Raji (cell line): ENCODE results near the gene GTF2H1.

Experiments used
- POLR2A ChIP-seq: IDR thresholded peaks from 2 replicates; pipeline ENCODE4 v1.6.1; 2011; ENCODE audit warnings: low read depth, low read length, control low read depth; ENCODE audit not compliant: insufficient read depth

GTF2H1 gene

DNA sequence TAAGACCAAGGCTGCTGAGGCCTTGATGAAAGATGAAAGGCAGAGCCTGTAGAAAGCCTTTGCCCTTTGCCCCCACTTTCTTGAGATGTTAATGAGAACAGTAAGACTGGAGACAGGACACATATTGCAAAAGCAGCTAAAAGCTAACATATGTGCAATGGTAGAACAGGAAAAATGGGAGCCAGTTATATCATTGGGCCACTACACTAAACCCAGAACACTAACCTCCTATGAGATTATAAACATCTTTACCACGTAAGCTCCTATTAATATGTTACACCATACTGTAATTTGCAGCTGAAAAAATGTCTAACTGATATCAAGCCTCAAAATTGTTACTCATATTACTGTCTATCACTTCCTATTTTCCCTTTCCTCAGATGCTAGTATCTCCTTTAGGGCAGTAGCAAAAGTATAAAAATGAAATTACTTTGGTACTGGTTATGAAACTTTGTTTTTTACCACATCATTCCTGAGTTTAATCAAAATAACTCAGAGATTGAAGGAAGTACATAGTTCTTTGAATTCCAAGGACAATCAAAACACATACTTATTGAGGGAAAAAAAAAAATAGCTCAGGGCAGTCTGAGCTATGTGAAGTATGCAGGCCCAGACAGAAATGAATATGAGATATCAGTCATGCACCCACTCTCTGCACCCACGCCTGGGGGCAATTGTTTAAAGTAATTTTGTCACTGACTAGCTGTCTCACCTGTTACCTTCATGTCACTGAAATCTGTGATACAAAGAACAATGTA lies 9.5 kb upstream of the GTF2H1 start:
- TF ChIP-seq POLR2A = no peak

DNA sequence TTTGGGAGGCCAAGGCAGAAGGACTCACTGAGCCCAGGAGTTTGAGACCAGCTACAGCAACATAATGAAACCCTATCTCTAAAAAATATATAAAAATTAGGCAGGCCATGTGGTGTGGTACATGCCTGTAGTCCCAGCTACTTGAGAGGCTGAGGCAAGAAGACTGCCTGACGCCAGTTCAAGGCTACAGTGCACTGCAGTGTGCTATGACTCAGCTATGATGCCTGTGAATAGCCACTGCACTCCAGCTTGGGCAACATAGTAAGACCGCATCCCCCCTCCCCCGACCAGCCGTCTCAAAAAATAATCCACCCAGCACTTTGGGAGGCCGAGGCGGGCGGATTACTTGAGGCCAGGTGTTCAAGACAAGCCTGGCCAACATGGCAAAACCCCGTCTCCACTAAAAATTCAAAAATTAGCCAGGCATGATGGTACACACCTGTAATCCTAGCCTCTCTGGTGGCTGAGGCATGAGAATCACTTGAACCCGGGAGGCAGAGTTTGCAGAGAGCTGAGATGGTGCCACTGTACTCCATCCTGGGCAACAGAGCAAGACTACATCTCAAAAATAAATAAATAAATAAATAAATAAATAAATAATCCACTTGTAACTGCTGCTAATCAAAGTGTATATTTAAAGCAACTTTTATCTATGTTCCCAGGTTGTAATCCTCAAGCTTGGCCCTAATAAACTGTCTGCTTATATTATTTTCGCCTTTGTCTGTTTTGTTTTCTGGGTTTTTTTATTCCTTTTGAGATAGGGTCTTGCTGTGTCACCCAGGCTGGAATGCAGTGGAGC lies 8.2 kb upstream of the GTF2H1 start:
- TF ChIP-seq POLR2A = no peak

GRCh38 chr11:18314784-18315523 lies 7.4 kb upstream of the GTF2H1 start:
- no peak for TF ChIP-seq POLR2A

- no peak for TF ChIP-seq POLR2A
Observed at GRCh38 chr11:18315893-18316292, 6.5 kb upstream of the GTF2H1 start.

DNA sequence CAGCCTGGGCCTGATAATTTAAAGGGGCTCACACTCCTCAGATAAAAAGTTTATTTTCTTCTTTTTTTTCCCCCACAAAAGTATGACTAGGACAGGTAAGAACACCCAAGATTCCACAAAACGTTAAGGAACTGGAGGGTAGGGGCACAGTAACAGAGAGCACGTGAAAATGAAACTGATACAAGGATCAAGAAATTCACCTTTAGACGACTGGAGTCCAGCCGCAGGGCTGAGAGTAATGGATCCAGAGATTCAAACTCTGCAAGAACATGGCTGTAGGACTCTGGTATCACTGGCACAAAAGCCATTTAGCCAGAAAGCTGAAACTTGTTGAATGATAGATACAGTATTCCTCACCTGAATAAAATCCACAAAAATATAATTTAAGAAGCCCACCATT lies 4.8 kb upstream of the GTF2H1 start:
- no peak for TF ChIP-seq POLR2A

DNA sequence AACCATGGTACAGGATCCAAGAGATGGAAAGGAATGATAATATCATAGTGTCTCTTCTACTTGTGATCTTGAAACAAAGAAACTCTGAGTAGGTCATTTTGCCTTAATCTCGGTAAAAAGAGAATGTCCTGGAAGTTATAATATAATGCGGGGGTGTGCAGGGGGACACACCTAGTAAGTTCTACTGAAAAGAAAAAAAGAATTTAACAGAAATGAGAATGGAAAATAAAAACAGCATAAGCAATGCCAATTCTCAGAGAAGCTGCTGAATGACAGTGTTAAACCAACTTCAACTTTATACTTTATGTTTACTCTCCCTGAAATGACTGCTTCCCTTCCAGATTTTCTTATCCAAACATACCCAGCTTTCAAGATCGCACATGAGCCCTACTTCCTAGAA lies 2.5 kb upstream of the GTF2H1 start:
- TF ChIP-seq POLR2A = no peak

- no peak for TF ChIP-seq POLR2A
Observed at GRCh38 chr11:18320617-18321016, 1.8 kb upstream of the GTF2H1 start.

DNA sequence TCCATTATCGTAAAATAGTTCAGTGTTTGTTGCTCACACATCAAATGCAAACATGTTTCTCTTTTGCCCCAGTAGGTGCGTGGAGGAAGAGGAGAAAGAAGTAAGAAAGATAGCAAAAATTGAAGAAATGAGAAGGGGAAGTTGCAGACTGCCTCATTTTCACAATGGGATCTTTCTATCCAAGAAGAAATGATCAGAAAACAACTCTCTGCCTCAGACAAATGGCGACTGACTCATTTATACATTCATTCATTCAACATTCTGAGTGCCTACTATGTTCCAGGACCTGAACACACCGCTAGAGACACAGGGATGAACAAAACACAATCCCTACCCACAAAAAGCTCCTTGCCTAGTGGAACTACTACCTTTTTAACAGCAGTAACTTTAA lies 794 bp upstream of the GTF2H1 start:
- TF ChIP-seq POLR2A = no peak

DNA sequence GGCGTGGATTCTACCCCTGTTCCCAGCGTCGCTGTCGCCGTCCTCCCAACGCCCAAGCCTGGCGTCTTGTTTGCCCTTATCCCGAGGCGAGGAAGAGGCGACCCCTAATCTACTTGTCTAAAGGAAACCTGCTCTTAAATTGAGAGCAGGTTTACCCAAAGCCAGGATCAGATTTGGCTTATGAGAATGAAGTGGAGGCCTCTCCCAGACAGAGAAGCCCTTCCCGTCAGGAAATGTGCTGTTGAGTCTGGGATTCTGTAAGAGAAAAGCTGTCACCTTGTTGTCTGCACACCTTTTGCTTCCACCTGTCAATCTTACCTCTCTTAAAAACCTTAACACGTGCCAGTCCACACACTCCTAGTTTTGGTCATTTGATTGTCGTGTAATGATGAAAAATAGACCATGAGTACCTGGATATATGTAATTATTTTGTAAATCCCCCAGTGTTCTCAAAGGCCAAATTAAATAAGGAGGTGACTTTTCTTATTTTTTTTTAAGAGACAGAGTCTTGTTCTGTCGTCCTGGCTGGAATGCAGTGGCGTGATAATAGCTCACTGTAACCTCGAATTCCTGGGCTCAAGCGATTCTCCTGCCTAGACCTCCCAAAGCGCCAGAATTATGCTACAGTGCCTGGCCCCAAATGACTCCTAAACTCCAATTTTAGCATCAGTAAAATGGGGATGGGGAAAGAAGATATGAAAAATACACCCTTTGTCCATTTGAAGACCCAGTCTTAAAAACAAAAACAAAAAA lies 627 bp downstream of the GTF2H1 start:
- no peak for TF ChIP-seq POLR2A

GRCh38 chr11:18324381-18324780 lies 2.0 kb downstream of the GTF2H1 start:
- TF ChIP-seq POLR2A = no peak

GRCh38 chr11:18329196-18329870 lies 7.0 kb downstream of the GTF2H1 start:
- no peak for TF ChIP-seq POLR2A

GRCh38 chr11:18330921-18331320 lies 8.6 kb downstream of the GTF2H1 start:
- TF ChIP-seq POLR2A = no peak

DNA sequence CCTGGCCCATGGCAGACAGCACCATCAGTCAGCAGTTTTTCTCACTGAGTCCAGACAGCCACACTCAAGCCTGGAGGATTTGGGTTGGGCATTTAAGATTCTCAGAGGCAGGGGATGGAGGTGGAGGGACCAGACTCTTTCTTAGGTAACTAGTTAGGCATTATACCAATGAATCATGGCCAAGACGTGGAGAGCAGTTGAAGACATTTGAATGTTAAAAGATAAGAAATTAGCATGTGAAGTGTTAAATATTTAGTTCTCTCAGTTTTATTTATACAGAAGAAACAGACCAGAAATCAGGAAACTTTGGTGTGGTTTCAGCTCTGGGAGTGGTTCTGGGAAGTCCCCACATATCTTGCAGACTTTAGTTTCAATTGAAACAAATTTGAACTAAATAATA lies 9.9 kb downstream of the GTF2H1 start:
- no peak for TF ChIP-seq POLR2A

DNA sequence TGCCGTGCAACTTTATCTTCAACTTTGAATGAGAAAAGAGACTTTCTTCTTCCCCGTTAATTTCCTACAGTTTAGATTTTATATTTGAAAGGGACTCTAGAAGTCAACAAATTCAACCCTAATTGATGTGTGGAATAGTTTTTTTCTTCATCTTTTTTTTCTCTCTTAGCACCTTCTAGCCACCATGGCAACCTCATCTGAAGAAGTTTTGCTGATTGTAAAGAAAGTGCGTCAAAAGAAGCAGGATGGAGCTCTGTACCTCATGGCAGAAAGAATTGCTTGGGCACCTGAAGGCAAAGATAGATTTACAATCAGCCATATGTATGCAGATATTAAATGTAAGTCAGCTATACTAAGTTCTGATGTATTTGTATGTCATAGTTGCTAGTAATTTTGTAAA lies 10.5 kb downstream of the GTF2H1 start:
- no peak for TF ChIP-seq POLR2A
